ENCODE data around the gene ZFPM1. TPM values are rescaled to one million over a fixed set of nuclear protein-coding genes. Genes with fewer than 3 reads are reported as not detected.
A peak's percentile ranks its signal among the peaks of the same experiment; 100 is the strongest.

ZFPM1 gene
- polyA plus RNA-seq, 1 of the 3 experiments (the other 2 are of a cell fraction): 1.2 TPM

DNA sequence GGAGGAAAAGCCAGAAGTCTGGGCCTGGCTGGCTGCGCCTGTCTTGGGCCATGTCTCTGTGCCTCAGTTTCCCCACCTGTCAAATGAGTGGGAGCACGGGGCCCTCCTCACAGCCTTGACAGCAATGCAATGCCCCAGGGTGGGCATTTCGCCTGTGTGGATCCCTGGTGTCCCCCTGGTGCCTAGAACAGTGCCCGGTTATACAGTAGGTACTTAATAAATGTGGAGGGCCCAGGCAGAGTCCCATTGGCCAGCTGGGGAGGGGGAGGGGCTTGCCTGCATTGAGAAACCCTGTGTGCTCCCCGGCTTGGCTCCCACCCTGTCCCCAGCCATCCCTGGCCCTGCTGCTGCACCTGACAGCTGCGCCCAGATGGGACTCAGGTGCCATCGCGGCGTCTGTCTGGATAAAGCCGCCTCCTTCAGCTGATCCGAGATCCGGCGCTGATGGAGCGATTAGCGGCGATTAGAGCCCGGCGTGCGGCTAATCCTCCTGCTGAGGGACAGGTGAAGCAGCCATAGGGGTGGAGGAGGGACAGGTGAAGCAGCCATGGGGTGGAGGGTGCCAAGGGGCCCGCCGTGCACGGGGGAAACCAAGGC lies 12.4 kb downstream of the ZFPM1 start:
- WGBS (ENCODE audit: low lambda C conversion rate): 95% methylated on average over 16 of the region's 22 CpGs
- Histone ChIP-seq H3K4me1 (ENCODE audit: control insufficient read depth in 1 of 2, insufficient read depth in 2 of 2, low read depth in 1 of 2, low read length in 1 of 2) (peaks cover 0 to 85% of the 10 kb centered on the region in 2 experiments; a peak in 2 of 4 replicates), H3K27ac (ENCODE audit: low read depth in 2 of 2, low read length in 1 of 2) (peak overlapping the region; percentile 60 to 98; a peak in 3 of 4 replicates), H4K20me1 (ENCODE audit: insufficient read depth) (peaks cover 89% of the 10 kb centered on the region), H3K27me3 (ENCODE audit: insufficient read depth) (no peaks in the 10 kb centered on the region), H3K9ac (no peak overlapping the region), H3K4me3 (ENCODE audit: low read depth in 2 of 2, low read length in 1 of 2) (no peak overlapping the region), H3K79me2 (ENCODE audit: insufficient read depth) (peaks cover 69% of the 10 kb centered on the region; the same call in 1 of the 2 replicates), H3K36me3 (replicated peaks in 1 of 2; ENCODE audit: control insufficient read depth in 1 of 2, insufficient read depth in 2 of 2, low read length in 1 of 2) (no peaks in the 10 kb centered on the region), H2AFZ (ENCODE audit: low read depth) (no peak overlapping the region), H3F3A (replicated peaks; ENCODE audit: insufficient read depth) (peaks cover 9% of the 10 kb centered on the region), H3K9me2 (no peaks in the 10 kb centered on the region), H3K9me3 (no peaks in the 10 kb centered on the region), H3K4me2 (no peak overlapping the region)
- CTCF ChIA-PET: interaction anchor here (1.1 to 2.8 kb wide), 8 partner anchors 11 to 97 kb away, joined by 3 to 13 read pairs (median 4); no protein-coding TSS in a partner anchor
- no peak for DNase-seq
- TF ChIP-seq MXI1 (IDR thresholded peaks at IDR 0.05; ENCODE audit: low read depth, low read length) (no peak), POLR2AphosphoS5 (IDR thresholded peaks at IDR 0.05; ENCODE audit: low read depth, low read length) (no peak), EZH2phosphoT487 (IDR thresholded peaks at IDR 0.05; ENCODE audit: borderline replicate concordance, low read depth) (no peak), RAD21 (IDR thresholded peaks at IDR 0.05; ENCODE audit: low read length) (no peak), YY1 (IDR thresholded peaks at IDR 0.05; ENCODE audit: low read depth) (no peak), ELF1 (IDR thresholded peaks at IDR 0.05) (no peak), FOSL2 (IDR thresholded peaks at IDR 0.05; ENCODE audit: borderline replicate concordance, low read depth) (no peak), JUND (IDR thresholded peaks at IDR 0.05) (no peak), RFX5 (IDR thresholded peaks at IDR 0.05; ENCODE audit: low read length) (no peak), TEAD4 (IDR thresholded peaks at IDR 0.05; ENCODE audit: borderline replicate concordance, insufficient read depth) (no peak), TAF1 (IDR thresholded peaks at IDR 0.05; ENCODE audit: borderline replicate concordance, low read depth, low read length) (no peak)
- TF ChIP-seq, protein P1, sequence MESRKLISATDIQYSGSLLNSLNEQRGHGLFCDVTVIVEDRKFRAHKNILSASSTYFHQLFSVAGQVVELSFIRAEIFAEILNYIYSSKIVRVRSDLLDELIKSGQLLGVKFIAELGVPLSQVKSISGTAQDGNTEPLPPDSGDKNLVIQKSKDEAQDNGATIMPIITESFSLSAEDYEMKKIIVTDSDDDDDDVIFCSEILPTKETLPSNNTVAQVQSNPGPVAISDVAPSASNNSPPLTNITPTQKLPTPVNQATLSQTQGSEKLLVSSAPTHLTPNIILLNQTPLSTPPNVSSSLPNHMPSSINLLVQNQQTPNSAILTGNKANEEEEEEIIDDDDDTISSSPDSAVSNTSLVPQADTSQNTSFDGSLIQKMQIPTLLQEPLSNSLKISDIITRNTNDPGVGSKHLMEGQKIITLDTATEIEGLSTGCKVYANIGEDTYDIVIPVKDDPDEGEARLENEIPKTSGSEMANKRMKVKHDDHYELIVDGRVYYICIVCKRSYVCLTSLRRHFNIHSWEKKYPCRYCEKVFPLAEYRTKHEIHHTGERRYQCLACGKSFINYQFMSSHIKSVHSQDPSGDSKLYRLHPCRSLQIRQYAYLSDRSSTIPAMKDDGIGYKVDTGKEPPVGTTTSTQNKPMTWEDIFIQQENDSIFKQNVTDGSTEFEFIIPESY (IDR thresholded peaks at IDR 0.05; ENCODE audit: borderline replicate concordance, low read depth): no peak
- TF ChIP-seq, protein P2, sequence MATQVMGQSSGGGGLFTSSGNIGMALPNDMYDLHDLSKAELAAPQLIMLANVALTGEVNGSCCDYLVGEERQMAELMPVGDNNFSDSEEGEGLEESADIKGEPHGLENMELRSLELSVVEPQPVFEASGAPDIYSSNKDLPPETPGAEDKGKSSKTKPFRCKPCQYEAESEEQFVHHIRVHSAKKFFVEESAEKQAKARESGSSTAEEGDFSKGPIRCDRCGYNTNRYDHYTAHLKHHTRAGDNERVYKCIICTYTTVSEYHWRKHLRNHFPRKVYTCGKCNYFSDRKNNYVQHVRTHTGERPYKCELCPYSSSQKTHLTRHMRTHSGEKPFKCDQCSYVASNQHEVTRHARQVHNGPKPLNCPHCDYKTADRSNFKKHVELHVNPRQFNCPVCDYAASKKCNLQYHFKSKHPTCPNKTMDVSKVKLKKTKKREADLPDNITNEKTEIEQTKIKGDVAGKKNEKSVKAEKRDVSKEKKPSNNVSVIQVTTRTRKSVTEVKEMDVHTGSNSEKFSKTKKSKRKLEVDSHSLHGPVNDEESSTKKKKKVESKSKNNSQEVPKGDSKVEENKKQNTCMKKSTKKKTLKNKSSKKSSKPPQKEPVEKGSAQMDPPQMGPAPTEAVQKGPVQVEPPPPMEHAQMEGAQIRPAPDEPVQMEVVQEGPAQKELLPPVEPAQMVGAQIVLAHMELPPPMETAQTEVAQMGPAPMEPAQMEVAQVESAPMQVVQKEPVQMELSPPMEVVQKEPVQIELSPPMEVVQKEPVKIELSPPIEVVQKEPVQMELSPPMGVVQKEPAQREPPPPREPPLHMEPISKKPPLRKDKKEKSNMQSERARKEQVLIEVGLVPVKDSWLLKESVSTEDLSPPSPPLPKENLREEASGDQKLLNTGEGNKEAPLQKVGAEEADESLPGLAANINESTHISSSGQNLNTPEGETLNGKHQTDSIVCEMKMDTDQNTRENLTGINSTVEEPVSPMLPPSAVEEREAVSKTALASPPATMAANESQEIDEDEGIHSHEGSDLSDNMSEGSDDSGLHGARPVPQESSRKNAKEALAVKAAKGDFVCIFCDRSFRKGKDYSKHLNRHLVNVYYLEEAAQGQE (IDR thresholded peaks at IDR 0.05; ENCODE audit: low read depth, low read length): no peak
- TF ChIP-seq, protein P3, sequence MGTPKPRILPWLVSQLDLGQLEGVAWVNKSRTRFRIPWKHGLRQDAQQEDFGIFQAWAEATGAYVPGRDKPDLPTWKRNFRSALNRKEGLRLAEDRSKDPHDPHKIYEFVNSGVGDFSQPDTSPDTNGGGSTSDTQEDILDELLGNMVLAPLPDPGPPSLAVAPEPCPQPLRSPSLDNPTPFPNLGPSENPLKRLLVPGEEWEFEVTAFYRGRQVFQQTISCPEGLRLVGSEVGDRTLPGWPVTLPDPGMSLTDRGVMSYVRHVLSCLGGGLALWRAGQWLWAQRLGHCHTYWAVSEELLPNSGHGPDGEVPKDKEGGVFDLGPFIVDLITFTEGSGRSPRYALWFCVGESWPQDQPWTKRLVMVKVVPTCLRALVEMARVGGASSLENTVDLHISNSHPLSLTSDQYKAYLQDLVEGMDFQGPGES (IDR thresholded peaks at IDR 0.05; ENCODE audit: low read depth, low read length): no peak
- TF ChIP-seq, protein P4, sequence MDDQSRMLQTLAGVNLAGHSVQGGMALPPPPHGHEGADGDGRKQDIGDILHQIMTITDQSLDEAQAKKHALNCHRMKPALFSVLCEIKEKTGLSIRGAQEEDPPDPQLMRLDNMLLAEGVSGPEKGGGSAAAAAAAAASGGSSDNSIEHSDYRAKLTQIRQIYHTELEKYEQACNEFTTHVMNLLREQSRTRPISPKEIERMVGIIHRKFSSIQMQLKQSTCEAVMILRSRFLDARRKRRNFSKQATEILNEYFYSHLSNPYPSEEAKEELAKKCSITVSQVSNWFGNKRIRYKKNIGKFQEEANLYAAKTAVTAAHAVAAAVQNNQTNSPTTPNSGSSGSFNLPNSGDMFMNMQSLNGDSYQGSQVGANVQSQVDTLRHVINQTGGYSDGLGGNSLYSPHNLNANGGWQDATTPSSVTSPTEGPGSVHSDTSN (IDR thresholded peaks at IDR 0.05): no peak
- POLR2A ChIA-PET: interaction anchor here (1.4 to 1.5 kb wide), 2 partner anchors 11 to 23 kb away, joined by 3 to 8 read pairs; no protein-coding TSS in a partner anchor

All from SK-N-SH (cell line).